IMR-90 (cell line): ENCODE results near the gene GP5. TPM values are rescaled to one million over a fixed set of nuclear protein-coding genes. Genes with fewer than 3 reads are reported as not detected.

Source experiments
- ATAC-seq: fragments of 200-7000 bp; cut with Tn5 transposase; 2 replicates; pipeline ENCODE4 v1.9.1; 2020; ENCODE audit warnings: low read depth, mild to moderate bottlenecking, moderate library complexity
- BruUV-seq: library from RNA; stranded (reverse); fragments of 400-500 nt; replicated peaks from 2 replicates; lab custom pipeline; 2021; lab: Mats Ljungman, UMichigan
- CTCF ChIA-PET: fragments of 300-600 bp; formaldehyde crosslinking; extraction: SDS; loops from one replicate; lab custom pipeline; 2021; ENCODE audit warnings: antibody characterized with exemption; lab: Yijun Ruan, JAX
- POLR2A ChIA-PET: fragments of 300-600 bp; sonication (Branson Sonifier 250); formaldehyde crosslinking; loops from one replicate; lab custom pipeline; 2022; ENCODE audit warnings: antibody characterized with exemption; ENCODE audit not compliant: unreplicated experiment; lab: Charles Lee
- DNase-seq: peaks from one replicate; pipeline ENCODE4 v3.0.0; 2013
- H2AFZ ChIP-seq: replicated peaks from 2 replicates; pipeline ENCODE3; 2013; ENCODE audit warnings: low read length, mild to moderate bottlenecking; ENCODE audit not compliant: poor library complexity
- H2AK5ac ChIP-seq: 2 replicates; pipeline ENCODE4 v1.6.1; 2013; ENCODE audit warnings: low read depth, low read length, inconsistent platforms
- H2AK9ac ChIP-seq: replicated peaks from 2 replicates; pipeline ENCODE3; 2013; ENCODE audit warnings: mild to moderate bottlenecking, low read depth, low read length, moderate library complexity; ENCODE audit not compliant: poor library complexity
- H2BK120ac ChIP-seq: 2 replicates; pipeline ENCODE4 v1.6.1; 2013; ENCODE audit warnings: low read depth, low read length, inconsistent platforms
- H2BK15ac ChIP-seq: 3 replicates; pipeline ENCODE4 v1.6.1; 2013; ENCODE audit warnings: low read depth, low read length, inconsistent platforms
- H2BK20ac ChIP-seq: 2 replicates; pipeline ENCODE4 v1.6.1; 2013; ENCODE audit warnings: low read depth, mild to moderate bottlenecking, inconsistent platforms, low read length, moderate library complexity
- H2BK5ac ChIP-seq: 2 replicates; pipeline ENCODE4 v1.6.1; 2013; ENCODE audit warnings: mild to moderate bottlenecking, low read depth, low read length, inconsistent platforms; ENCODE audit not compliant: poor library complexity, severe bottlenecking
- H3K14ac ChIP-seq: replicated peaks from 2 replicates; pipeline ENCODE4 v1.6.1; 2013; ENCODE audit warnings: low read depth, low read length, inconsistent platforms
- H3K18ac ChIP-seq: 2 replicates; pipeline ENCODE4 v1.6.1; 2013; ENCODE audit warnings: low read depth, low read length, control low read depth
- H3K23ac ChIP-seq: 2 replicates; pipeline ENCODE4 v1.6.1; 2013; ENCODE audit warnings: low read depth, low read length, inconsistent platforms
- H3K27ac ChIP-seq: 2 replicates; pipeline ENCODE4 v1.5.1; 2013; ENCODE audit warnings: mild to moderate bottlenecking, control low read depth, low read length; ENCODE audit not compliant: insufficient read depth
- H3K27me3 ChIP-seq: 2 replicates; pipeline ENCODE4 v1.6.1; 2013; ENCODE audit warnings: low read length; ENCODE audit not compliant: control insufficient read depth, insufficient read depth
- H3K36me3 ChIP-seq: 2 replicates; pipeline ENCODE4 v1.6.1; 2013; ENCODE audit warnings: low read length, mixed read lengths; ENCODE audit not compliant: control insufficient read depth, insufficient read depth
- H3K4ac ChIP-seq: 2 replicates; pipeline ENCODE4 v1.6.1; 2013; ENCODE audit warnings: low read depth, low read length, inconsistent platforms
- H3K4me1 ChIP-seq: 2 replicates; pipeline ENCODE4 v1.6.1; 2013; ENCODE audit warnings: low read length, mixed read lengths; ENCODE audit not compliant: control insufficient read depth, insufficient read depth
- H3K4me2 ChIP-seq: 2 replicates; pipeline ENCODE4 v1.6.1; 2013; ENCODE audit warnings: low read depth, mild to moderate bottlenecking, control low read depth, low read length, moderate library complexity
- H3K4me3 ChIP-seq: 2 replicates; pipeline ENCODE4 v1.5.1; 2013; ENCODE audit warnings: low read depth, mild to moderate bottlenecking, control low read depth, low read length, moderate library complexity; ENCODE audit not compliant: insufficient read depth
- H3K56ac ChIP-seq: 2 replicates; pipeline ENCODE4 v1.6.1; 2013; ENCODE audit warnings: low read length, inconsistent platforms; ENCODE audit not compliant: insufficient read depth; ENCODE audit errors: extremely low read depth
- H3K79me1 ChIP-seq, 2 experiments: 2 replicates each; pipeline ENCODE4 v1.6.1; 2013; ENCODE audit warnings: low read length in 2 of 2, inconsistent platforms in 1 of 2, low read depth in 1 of 2
- H3K9ac ChIP-seq: 2 replicates; pipeline ENCODE4 v1.6.1; 2013; ENCODE audit warnings: low read depth, low read length, control low read depth
- H3K9me1 ChIP-seq: 2 replicates; pipeline ENCODE4 v1.6.1; 2013; ENCODE audit warnings: low read length, inconsistent platforms; ENCODE audit not compliant: insufficient read depth
- H3K9me3 ChIP-seq: 2 replicates; pipeline ENCODE4 v1.6.1; 2013; ENCODE audit warnings: low read length; ENCODE audit not compliant: control insufficient read depth, insufficient read depth
- H4K20me1 ChIP-seq: 2 replicates; pipeline ENCODE4 v1.6.1; 2013; ENCODE audit warnings: low read length, inconsistent platforms; ENCODE audit not compliant: insufficient read depth
- H4K5ac ChIP-seq: 2 replicates; pipeline ENCODE4 v1.6.1; 2013; ENCODE audit warnings: mild to moderate bottlenecking, low read depth, low read length, control low read depth
- H4K8ac ChIP-seq, 2 experiments: 2 replicates each; pipeline ENCODE4 v1.6.1; 2013; ENCODE audit warnings: low read depth in 2 of 2, low read length in 2 of 2, control low read depth in 1 of 2, inconsistent platforms in 1 of 2
- H4K91ac ChIP-seq: 2 replicates; pipeline ENCODE4 v1.6.1; 2013; ENCODE audit warnings: low read depth, low read length, inconsistent platforms; ENCODE audit not compliant: insufficient read depth
- CHD1 ChIP-seq: IDR thresholded peaks from 2 replicates; pipeline ENCODE4 v1.6.1; 2012; ENCODE audit warnings: low read depth, low read length, improper control_type of control experiment
- RCOR1 ChIP-seq: IDR thresholded peaks from 2 replicates; pipeline ENCODE4 v1.6.1; 2012; ENCODE audit warnings: mild to moderate bottlenecking, low read length, improper control_type of control experiment; ENCODE audit not compliant: insufficient replicate concordance
- dilution Hi-C: fragments of 300-500 bp; cut with HindIII; formaldehyde crosslinking; loops from one replicate; pipeline ENCODE4 v1.14.3; 2018; ENCODE audit warnings: low sequenced_read_pairs; ENCODE audit not compliant: unreplicated experiment
- in situ Hi-C: fragments of 300-500 bp; cut with MboI; formaldehyde crosslinking; loops from 3 replicates; pipeline ENCODE4 v1.14.3; 2019; ENCODE audit warnings: low sequenced_read_pairs, inconsistent platforms, mixed read lengths
- intact Hi-C: fragments of 100-400 bp; cut with micrococcal nuclease; formaldehyde crosslinking; loops from 2 replicates; pipeline ENCODE4 v1.10.0; 2022
- polyA plus RNA-seq, 3 experiments: library from polyadenylated mRNA; depleted of rRNA; stranded (reverse); fragments of >200 nt; gene quantifications; 2 replicates each; pipeline ENCODE4 v1.2.3, GENCODE V29; 2012; ENCODE audit warnings: low replicate concordance in 1 of 3
- total RNA-seq: library from RNA; depleted of rRNA; stranded (reverse); fragments of >200 nt; gene quantifications from 2 replicates; pipeline ENCODE4 v1.2.3, GENCODE V29; 2012
- TF ChIP-seq, protein P1 (sequence below): fragments of 150-350 bp; IDR thresholded peaks from 2 replicates; pipeline ENCODE4 v1.6.1; 2017; ENCODE audit warnings: mild to moderate bottlenecking, antibody characterized with exemption, low read length, low read depth

Gene GP5
- total and polyA plus RNA-seq, 2 of the 4 experiments (the other 2 are of a cell fraction): under 0.01 to 0.12 TPM

GRCh38 chr3:194390835-194391234 lies 8.2 kb downstream of the GP5 start:
- ChIA-PET POLR2A (no interaction called here), CTCF (interaction anchor here (0.9 kb wide), 1 partner anchor 56 kb away, joined by 3 read pairs; no protein-coding TSS in a partner anchor)
- TF ChIP-seq CHD1 (no peak), RCOR1 (no peak)
- TF ChIP-seq, protein P1, sequence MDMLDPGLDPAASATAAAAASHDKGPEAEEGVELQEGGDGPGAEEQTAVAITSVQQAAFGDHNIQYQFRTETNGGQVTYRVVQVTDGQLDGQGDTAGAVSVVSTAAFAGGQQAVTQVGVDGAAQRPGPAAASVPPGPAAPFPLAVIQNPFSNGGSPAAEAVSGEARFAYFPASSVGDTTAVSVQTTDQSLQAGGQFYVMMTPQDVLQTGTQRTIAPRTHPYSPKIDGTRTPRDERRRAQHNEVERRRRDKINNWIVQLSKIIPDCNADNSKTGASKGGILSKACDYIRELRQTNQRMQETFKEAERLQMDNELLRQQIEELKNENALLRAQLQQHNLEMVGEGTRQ: no peak
- in situ Hi-C loops (loop anchor here (5.0 kb wide), 1 partner anchor 39 kb away; the partner anchor contains the start of gene CPN2), intact Hi-C loops (no loop called here), dilution Hi-C loops (no loop called here)
- no peak overlapping the region for H2BK120ac ChIP-seq
- H2BK20ac ChIP-seq: no peak overlapping the region
- no peaks in the 10 kb centered on the region; the same call in none of the 2 replicates for H3K9me3 ChIP-seq
- 0 out of 2 replicates have a peak, but pooled peaks cover 3% of the 10 kb centered on the region for H3K9me1 ChIP-seq
- no peak overlapping the region for H3K4me2 ChIP-seq
- peaks cover 3% of the 10 kb centered on the region for H3K4me1 ChIP-seq
- no peaks in the 10 kb centered on the region for H3K79me1 ChIP-seq
- no peak overlapping the region for H3K9ac ChIP-seq
- H2AK9ac ChIP-seq: no peak overlapping the region
- H3K23ac ChIP-seq: no peak overlapping the region
- no peak overlapping the region for H4K5ac ChIP-seq
- no peak overlapping the region for H2AK5ac ChIP-seq
- no peaks in the 10 kb centered on the region for H4K20me1 ChIP-seq
- H2AFZ ChIP-seq: no peak overlapping the region
- H3K4me3 ChIP-seq: no peak overlapping the region
- H3K14ac ChIP-seq: no peak overlapping the region
- no peak overlapping the region for H3K27ac ChIP-seq
- no peak overlapping the region for H4K8ac ChIP-seq
- peaks cover 26% of the 10 kb centered on the region for H3K27me3 ChIP-seq
- H4K91ac ChIP-seq: no peak overlapping the region
- no peak overlapping the region for H3K56ac ChIP-seq
- H3K4ac ChIP-seq: no peak overlapping the region
- no peak overlapping the region for H2BK5ac ChIP-seq
- no peak overlapping the region for H2BK15ac ChIP-seq
- no peak for ATAC-seq
- no TSS peak for BruUV-seq
- DNase-seq: no peak
- no peak overlapping the region for H3K18ac ChIP-seq
- H3K36me3 ChIP-seq: no peaks in the 10 kb centered on the region
